Measurements from ENCODE around the gene NKX6-2.
"Not testable (repeated sequence)": the region's sequence is repeated elsewhere in the genome, so short reads cannot be mapped to it uniquely, and the experiment has no call there.

The NKX6-2 gene

GRCh38 chr10:132756591-132756990 is 29.4 kb downstream of the NKX6-2 start:
- DNase-seq (ENCODE audit: low read depth in 4 of 4, low spot score in 1 of 4): no peak

DNA sequence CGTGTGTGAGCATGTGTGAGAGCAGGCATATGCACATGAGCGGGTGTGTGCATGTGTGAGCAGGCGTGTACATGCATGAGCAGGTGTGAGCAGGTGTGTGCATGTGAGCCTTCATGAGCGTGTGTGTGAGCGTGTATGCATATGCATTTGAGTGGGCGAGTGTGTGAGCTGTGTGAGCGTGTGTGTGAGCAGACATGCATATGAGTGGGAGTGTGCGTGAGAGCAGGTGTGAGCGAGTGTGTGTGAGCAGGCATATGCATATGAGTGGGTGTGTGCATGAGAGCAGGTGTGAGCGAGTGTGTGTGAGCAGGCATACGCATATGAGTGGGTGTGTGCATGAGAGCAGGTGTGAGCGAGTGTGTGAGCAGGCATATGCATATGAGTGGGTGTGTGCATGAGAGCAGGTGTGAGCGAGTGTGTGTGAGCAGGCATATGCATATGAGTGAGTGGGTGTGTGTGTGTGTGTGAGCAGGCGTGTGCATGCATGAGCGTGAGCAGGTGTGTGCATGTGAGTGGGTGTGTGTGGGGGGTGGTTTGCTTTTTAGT is 30.7 kb downstream of the NKX6-2 start:
- no peak for DNase-seq (ENCODE audit: low read depth in 4 of 4, low spot score in 1 of 4)

DNA sequence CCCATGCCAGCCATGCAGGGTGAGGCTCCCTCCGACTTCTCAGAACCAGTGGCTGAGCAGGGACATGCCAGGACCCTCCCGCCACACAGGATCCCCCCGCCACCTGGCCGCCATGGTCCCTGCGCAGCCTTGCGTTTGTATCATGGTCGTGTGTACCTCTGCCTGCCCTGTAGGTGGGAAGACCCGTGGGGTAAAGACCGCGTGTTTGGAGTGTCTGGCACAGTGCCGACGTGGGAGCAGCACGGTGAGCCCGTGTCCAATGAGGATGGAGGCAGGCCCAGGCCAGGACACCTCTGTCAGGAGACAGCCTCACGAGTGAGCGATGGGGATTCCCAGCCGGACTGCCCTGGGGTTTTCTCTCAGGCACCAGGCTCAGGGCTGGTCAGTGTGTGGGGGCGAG is 31.9 kb downstream of the NKX6-2 start:
- DNase-seq (ENCODE audit: low read depth in 4 of 4, low spot score in 1 of 4): no peak

DNA sequence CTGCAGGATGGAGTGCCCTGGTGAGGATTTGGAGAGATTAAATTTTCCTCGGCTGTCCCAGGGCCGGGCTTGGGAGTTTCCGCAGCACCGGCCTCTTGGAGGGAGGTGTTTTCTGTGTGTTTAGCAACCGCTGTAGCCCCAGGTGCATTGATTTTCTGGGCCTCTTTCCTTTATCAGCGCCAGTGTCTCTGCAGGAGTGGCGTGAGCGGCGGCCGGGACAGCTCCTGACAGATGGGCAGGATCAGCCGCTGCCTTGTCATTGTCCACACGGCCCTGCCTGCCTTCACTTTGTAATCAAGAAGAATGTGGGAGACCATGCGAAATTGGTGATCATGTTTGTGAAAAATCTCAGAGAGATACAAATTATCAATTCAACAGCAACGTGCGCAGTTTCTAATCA is 32.4 kb downstream of the NKX6-2 start:
- no peak for DNase-seq (ENCODE audit: low read depth in 4 of 4, low spot score in 1 of 4)

DNA sequence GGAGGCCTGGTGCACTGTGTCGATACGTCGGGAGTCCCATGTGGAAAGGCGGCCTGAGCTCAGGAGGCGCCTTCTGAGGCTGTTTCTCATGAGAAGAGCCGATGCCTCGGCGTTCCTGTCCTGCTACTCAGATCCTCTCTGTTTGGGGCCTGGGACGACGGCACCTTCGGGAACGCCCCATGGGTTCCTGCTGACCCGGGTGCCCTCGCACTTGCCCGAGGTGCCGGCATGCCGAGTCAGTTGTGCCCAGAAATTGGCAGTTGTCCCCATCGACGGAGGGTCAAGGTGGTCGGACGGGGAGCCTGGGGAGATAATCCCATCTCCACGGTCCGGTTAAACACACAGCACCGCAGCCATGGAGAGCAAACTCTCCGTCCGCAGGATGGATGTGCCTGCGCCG is 33.0 kb downstream of the NKX6-2 start:
- no peak for DNase-seq (ENCODE audit: low read depth in 4 of 4, low spot score in 1 of 4)

DNA sequence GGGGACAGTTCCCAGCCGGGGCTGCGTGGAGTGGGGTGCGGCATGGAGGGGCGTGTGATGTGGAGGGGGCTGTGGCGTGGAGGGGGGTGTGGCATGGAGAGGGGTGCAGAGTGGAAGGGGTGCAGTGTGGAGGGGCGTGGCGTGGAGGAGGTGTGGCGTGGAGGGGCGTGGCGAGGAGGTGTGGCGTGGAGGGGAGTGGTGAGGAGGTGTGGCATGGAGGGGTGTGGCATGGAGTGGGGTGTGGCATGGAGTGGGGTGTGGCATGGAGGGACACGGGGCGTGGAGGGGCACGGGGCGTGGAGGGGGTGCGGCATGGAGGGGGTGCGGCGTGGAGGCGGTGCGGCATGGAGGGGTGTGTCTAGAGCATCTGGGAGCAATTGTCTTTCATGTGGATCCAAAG is 33.6 kb downstream of the NKX6-2 start:
- DNase-seq (ENCODE audit: low read depth in 4 of 4, low spot score in 1 of 4): no peak

- DNase-seq (ENCODE audit: low read depth in 4 of 4, low spot score in 1 of 4): no peak
Measured at GRCh38 chr10:132750936-132751335, 35.0 kb downstream of the NKX6-2 start.

DNA sequence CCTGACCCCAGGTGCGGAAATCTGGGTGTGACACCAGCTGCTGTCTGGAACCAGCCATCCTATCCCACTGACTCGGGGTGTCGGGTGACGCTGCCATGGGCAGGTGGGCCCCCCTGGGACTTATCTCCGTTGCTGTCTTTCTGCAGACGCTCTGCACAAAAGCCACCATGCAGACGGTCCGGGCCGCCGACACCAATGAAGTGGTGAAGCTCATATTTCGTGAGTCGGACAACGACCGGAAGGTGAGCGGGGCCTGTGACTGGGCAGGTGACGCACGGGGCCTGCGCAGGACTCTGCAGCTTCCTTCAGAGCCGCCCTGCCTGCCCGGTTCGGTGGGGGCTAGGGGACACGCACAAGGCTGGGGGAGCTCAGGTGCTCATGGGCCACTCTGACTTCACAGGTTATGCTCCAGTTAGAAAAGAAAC is 36.6 kb downstream of the NKX6-2 start:
- DNase-seq (ENCODE audit: low read depth in 4 of 4, low spot score in 1 of 4): no peak

DNA sequence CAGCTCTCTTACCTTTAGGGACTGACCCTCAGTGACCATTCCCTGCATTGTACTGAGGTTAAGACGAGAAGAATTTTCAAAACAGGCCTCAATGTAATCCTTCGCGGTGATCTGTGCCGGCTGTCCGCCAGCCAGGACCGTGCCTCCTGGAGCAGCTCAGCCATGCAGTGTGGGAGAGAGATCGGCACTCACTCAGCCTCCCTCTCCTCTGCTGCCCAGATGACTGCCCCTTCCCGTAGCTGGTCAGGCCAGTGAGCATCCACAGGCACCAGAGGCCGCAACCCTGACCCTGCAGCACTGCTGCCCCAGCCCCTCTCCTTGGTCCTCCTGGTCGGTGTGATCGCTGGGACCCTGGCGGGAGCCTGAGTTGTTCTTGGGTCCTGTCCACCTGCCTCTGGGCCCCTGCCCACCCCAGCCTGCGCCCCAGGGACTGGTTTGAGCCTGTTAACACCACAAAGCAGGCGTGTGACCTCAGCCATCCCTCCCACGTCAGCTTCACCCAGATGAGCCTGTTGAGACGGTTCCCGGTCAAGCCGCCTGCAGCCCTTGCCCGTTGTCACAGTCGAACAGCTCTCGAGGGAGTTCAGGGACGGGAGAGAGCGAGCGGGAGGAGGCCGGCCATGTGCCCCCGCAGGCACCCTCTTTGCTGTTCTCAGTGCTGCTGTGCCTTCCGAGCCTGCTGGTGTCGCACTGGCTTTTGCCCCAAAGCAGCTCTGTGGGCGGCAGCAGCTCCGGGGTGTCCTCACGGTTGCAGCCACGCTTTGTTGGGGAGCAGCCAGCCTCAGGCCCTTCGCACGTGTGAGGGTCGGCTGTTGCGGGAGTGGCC is 37.2 kb downstream of the NKX6-2 start:
- no peak for DNase-seq (ENCODE audit: low read depth in 4 of 4, low spot score in 1 of 4)

- DNase-seq (ENCODE audit: low read depth in 4 of 4, low spot score in 1 of 4): no peak
Measured at GRCh38 chr10:132748135-132748534, 37.8 kb downstream of the NKX6-2 start.

- DNase-seq (ENCODE audit: low read depth in 4 of 4, low spot score in 1 of 4): no peak
Measured at GRCh38 chr10:132746801-132747625, 38.9 kb downstream of the NKX6-2 start.

DNA sequence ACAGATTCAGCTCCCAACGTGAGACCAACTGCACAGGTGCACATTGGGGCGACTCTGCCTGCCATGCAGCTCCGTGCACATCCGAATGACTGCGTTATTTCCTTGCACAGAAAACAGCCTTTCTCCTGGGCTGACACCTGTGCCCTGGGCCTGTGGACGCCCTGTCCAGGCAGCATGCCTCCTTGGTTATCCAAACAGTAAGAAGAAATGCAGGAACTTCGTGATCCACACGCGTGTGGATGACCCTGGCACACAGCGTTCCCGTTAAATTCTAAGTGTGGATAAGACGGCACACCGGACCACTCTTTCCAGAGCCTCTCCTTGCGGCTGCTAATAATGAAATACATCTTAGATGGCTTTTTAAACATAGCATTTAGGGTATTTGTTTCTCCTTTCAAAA is 39.6 kb downstream of the NKX6-2 start:
- DNase-seq (ENCODE audit: low read depth in 4 of 4, low spot score in 1 of 4): no peak

GRCh38 chr10:132745971-132746370 is 40.0 kb downstream of the NKX6-2 start:
- no peak for DNase-seq (ENCODE audit: low read depth in 4 of 4, low spot score in 1 of 4)

DNA sequence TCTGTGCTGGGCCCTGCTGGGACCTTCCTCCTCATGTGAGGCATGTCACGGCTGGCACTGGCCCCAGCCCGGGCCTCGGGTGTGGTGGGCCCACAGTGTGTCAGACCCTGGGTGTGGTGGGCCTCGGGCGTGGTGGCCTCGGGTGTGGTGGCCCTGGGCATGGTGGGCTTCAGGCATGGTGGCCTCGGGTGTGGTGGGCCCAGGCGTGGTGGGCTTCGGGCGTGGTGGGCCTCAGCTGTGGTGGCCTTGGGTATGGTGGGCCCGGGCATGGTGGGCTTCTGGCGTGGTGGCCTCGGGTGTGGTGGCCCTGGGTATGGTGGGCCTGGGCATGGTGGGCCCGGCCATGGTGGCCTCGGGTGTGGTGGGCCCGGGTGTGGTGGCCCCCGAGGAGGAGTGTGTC is 40.4 kb downstream of the NKX6-2 start:
- DNase-seq (ENCODE audit: low read depth in 4 of 4, low spot score in 1 of 4): no peak

DNA sequence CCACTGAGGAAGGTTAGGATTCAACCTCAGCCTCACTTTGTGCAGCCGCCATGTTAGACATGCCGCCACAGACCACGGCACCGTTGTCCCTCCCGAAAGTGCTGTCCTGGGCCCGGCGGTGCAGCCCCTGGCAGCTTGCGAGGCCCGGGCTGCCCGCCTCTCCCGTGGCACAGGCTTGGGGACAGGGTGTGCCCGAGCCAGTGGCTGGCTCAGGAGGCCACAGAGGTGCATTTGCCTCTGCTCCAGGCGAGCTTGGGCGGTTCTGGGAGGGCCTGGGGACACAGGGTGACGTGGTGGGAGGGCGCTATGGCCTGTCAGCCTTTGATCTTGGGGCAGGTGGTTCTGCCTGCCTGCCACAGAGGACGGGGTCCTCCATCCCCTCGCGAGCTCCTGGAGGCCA is 41.1 kb downstream of the NKX6-2 start:
- DNase-seq (ENCODE audit: low read depth in 4 of 4, low spot score in 1 of 4): no peak

DNA sequence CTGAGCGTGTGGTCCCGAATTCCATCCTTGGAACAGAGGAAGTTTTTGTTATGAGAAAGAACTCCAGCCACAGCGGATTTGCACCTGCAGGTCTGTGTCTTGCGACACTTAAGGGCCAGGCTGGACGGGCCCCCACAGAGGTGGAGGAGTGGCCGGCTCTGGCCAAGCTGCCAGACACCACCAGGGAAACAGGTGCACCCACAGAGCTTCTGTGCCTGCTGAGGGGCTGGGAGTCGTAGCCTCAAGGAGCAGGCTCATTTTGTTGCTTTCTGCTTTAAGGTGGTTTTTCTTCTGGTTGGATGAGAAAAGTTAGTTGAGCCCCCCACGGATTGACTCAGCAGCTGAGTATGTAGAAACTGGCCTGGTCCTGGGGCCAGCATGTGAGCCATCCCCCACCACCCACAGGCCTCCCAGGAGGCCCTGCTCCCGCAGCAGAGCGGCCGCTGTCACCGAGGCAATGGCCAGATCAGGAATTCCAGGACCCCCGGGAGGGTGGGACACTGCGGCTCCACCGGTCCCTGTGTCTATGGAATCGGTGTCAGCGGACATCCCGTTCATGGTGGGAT is 41.9 kb downstream of the NKX6-2 start:
- DNase-seq (ENCODE audit: low read depth in 4 of 4, low spot score in 1 of 4): no peak

DNA sequence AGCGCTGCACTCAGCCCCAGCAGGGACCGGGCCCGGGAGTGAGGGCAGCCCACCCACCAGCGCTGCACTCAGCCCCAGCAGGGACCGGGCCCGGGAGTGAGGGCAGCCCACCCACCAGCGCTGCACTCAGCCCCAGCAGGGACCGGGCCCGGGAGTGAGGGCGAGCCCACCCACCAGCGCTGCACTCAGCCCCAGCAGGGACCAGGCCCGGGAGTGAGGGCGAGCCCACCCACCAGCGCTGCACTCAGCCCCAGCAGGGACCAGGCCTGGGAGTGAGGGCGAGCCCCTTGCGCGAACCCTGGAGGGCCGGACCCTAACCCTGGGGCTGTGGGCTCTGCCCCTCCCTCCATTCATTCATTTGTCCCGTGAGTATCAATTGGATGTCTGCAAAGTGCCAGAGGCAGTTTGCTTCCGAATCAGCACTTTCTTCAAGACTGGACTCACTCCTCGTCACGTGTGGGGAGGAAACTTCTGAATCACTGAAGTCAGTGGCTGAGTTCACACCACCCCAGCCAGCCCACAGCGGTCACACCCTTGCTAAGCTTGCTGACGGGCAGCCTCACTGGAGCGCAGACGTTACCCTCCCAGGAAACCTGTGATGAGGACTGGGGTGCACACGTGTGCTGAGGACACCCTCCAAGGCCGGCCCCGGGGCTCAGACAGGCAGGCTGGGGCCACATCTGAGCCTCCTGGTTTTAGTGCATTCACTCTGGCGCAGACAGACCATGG is 42.6 kb downstream of the NKX6-2 start:
- DNase-seq (ENCODE audit: low read depth in 4 of 4, low spot score in 1 of 4): not testable (repeated sequence)

GRCh38 chr10:132742837-132743194 is 43.1 kb downstream of the NKX6-2 start:
- no peak for DNase-seq (ENCODE audit: low read depth in 4 of 4, low spot score in 1 of 4)

DNA sequence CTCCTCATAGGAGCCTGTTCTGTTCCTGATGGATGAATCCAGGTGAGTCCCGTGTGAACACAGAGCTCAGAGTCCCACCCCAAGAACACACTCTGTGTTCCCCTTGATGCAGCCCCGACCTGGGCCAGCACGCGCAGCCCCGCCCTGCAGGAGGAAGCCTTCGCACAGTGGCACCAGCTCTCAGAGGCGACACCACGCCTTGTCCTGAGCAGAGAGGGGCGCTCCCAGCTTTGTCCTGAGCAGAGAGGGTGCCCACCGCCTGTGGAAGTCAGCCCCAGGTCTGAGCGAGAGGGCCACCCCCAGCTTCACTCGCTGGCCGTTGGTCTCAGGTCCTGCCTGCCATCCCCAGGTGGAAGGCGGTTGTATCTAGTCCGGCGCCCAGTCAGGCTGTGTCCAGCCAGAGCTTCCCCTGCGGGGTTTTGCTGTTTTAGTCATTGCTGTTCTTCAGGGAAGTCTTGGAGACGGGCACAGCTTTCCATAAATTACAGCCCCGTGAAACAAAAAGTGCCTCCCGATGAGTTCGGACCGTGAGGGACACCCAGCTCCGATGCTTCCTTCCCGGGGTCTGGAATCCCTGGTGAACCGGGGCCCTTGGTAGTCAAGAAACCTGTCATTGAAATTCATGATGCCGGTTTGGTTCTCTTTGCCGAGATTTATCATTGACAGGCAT is 43.6 kb downstream of the NKX6-2 start:
- no peak for DNase-seq (ENCODE audit: low read depth in 4 of 4, low spot score in 1 of 4)

GRCh38 chr10:132740588-132740987 is 45.4 kb downstream of the NKX6-2 start:
- no peak for DNase-seq (ENCODE audit: low read depth in 4 of 4, low spot score in 1 of 4)

DNA sequence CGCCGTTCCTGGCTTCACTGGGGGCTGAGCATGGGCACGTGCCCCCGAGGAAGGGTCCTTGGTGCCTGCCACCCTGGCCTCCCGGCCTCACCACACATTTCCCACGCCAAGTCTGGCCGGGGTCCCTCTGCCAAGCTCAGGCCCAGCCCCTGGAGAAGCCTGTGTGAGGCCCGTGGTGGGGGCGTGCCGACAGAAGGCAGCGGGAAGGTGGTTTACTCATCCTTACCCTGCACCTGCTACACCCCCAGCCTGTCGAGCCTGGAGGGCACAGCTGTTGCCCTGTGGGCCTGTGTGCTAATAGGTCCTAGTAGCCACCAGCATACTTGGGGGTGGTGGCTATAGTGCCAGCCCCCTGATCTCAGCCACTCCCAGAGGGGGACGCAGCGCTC is 46.7 kb downstream of the NKX6-2 start:
- DNase-seq (ENCODE audit: low read depth in 4 of 4, low spot score in 1 of 4): no peak
